ENCODE results near the gene DOCK9. TPM values are rescaled to one million over a fixed set of nuclear protein-coding genes. Genes with fewer than 3 reads are reported as not detected.
"Not testable (repeated sequence)": the region's sequence is repeated elsewhere in the genome, so short reads cannot be mapped to it uniquely, and the experiment has no call there.

Gene DOCK9
- total RNA-seq, 1 experiment from 2014 or later: 36.6 TPM

- TF ChIP-seq IRF1 (CRISPR knock-in tag; IDR thresholded peaks at IDR 0.05) (no peak), E2F1 (CRISPR knock-in tag; IDR thresholded peaks at IDR 0.05) (no peak), ZNF423 (CRISPR knock-in tag; IDR thresholded peaks at IDR 0.05) (no peak), ZMAT4 (CRISPR knock-in tag; IDR thresholded peaks at IDR 0.05) (no peak), SMAD3 (CRISPR knock-in tag; IDR thresholded peaks at IDR 0.05; ENCODE audit: borderline replicate concordance) (no peak), ZBTB21 (CRISPR knock-in tag; IDR thresholded peaks at IDR 0.05; ENCODE audit: borderline replicate concordance) (no peak), CTCF (IDR thresholded peaks at IDR 0.05) (no peak)
Measured at GRCh38 chr13:98813993-98814392, 163.9 kb downstream of the DOCK9 start (continued).

- H3K9me3 Mint-ChIP-seq; ATAC-seq; POLR2A ChIA-PET; H3K27ac Mint-ChIP-seq; H3K4me3 Mint-ChIP-seq; H3K27me3 Mint-ChIP-seq (ENCODE audit: low read depth); DNase-seq (ENCODE audit: low spot score); H3K36me3 Mint-ChIP-seq: not testable (repeated sequence)
- CTCF ChIA-PET: interaction anchor here (1.0 kb wide), 1 partner anchor 15 kb away, joined by 3 read pairs; no protein-coding TSS in a partner anchor
- peaks cover 23% of the 10 kb centered on the region for H3K4me1 Mint-ChIP-seq
Measured at GRCh38 chr13:98812186-98812790, 165.6 kb downstream of the DOCK9 start.

- Mint-ChIP-seq H3K4me1 (peaks cover 24% of the 10 kb centered on the region), H3K4me3 (no peak overlapping the region), H3K9me3 (no peaks in the 10 kb centered on the region), H3K27me3 (ENCODE audit: low read depth) (no peaks in the 10 kb centered on the region), H3K36me3 (peaks cover 3% of the 10 kb centered on the region; the same call in 1 of the 2 replicates), H3K27ac (no peak overlapping the region)
- no peak for DNase-seq (ENCODE audit: low spot score)
- TF ChIP-seq USF2 (CRISPR knock-in tag; IDR thresholded peaks at IDR 0.05) (peak; percentile 64), MLX (CRISPR knock-in tag; IDR thresholded peaks at IDR 0.05) (no peak), NR3C1 (CRISPR knock-in tag; conservative IDR thresholded peaks at IDR 0.05; ENCODE audit: low read depth) (no peak), ZBTB43 (CRISPR knock-in tag; IDR thresholded peaks at IDR 0.05) (no peak)
- ChIA-PET CTCF (no interaction called here), POLR2A (no interaction called here)
- no peak for ATAC-seq
Measured at GRCh38 chr13:98810746-98811145, 167.1 kb downstream of the DOCK9 start.

GRCh38 chr13:98809345-98809777, 168.5 kb downstream of the DOCK9 start:
- Mint-ChIP-seq H3K9me3 (no peaks in the 10 kb centered on the region), H3K27ac (peak overlapping the region; percentile 78; the same call in 1 of the 2 replicates), H3K36me3 (peaks cover 3% of the 10 kb centered on the region; the same call in 1 of the 2 replicates), H3K27me3 (ENCODE audit: low read depth) (no peaks in the 10 kb centered on the region), H3K4me3 (no peak overlapping the region), H3K4me1 (peaks cover 24% of the 10 kb centered on the region)
- DNase-seq (ENCODE audit: low spot score): no peak
- POLR2A ChIA-PET: no interaction called here
- ATAC-seq: no peak
- CTCF ChIA-PET: no interaction called here
- TF ChIP-seq ATF2 (CRISPR knock-in tag; IDR thresholded peaks at IDR 0.05; ENCODE audit: borderline replicate concordance, low read depth) (no peak), PRRX2 (CRISPR knock-in tag; IDR thresholded peaks at IDR 0.05) (no peak), CREB1 (CRISPR knock-in tag; IDR thresholded peaks at IDR 0.05) (no peak), NR3C1 (CRISPR knock-in tag; conservative IDR thresholded peaks at IDR 0.05; ENCODE audit: low read depth) (no peak), NR1H2 (CRISPR knock-in tag; IDR thresholded peaks at IDR 0.05) (no peak), SOX15 (CRISPR knock-in tag; IDR thresholded peaks at IDR 0.05) (no peak), ATF1 (CRISPR knock-in tag; IDR thresholded peaks at IDR 0.05) (no peak), ZNF219 (CRISPR knock-in tag; IDR thresholded peaks at IDR 0.05; ENCODE audit: borderline replicate concordance) (no peak), NFE2L1 (CRISPR knock-in tag; IDR thresholded peaks at IDR 0.05) (no peak)

Measured in WTC11 (cell line).